K562 (cell line): ENCODE results near the gene CDKL4. TPM values are rescaled to one million over a fixed set of nuclear protein-coding genes. Genes with fewer than 3 reads are reported as not detected.

Experiments
- ATAC-seq: fragments of 200-7000 bp; cut with Tn5 transposase; 3 replicates; pipeline ENCODE4 v1.9.1; 2020; ENCODE audit warnings: moderate library complexity
- BruUV-seq: library from RNA; stranded (reverse); fragments of 400-500 nt; replicated peaks from 2 replicates; lab custom pipeline; 2021; lab: Mats Ljungman, UMichigan
- CTCF ChIA-PET: fragments of 300-600 bp; formaldehyde crosslinking; extraction: SDS; loops from one replicate; lab custom pipeline; 2021; ENCODE audit warnings: low intra/inter-chr PET ratio; lab: Yijun Ruan, JAX
- POLR2A ChIA-PET: fragments of 300-600, 350-650 bp; sonication (Branson Sonifier 250); formaldehyde crosslinking; extraction: SDS; loops from one replicate; lab custom pipeline; 2021; ENCODE audit warnings: antibody characterized with exemption, inconsistent platforms; lab: Yijun Ruan, JAX
- DNase-seq, 4 experiments: peaks; one replicate each; pipeline versions ENCODE4 v3.0.0 to v3.0.0-alpha.2; 2011 to 2018; ENCODE audit warnings: low spot score in 3 of 4, mixed read lengths in 3 of 4; ENCODE audit errors: extremely low read depth in 1 of 4
- FAIRE-seq: peaks from 2 replicates; lab custom pipeline; 2011; peaks lifted over from hg19 to GRCh38; lab: Jason Lieb, UNC
- H2AFZ ChIP-seq: 2 replicates; pipeline ENCODE4 v1.6.0; 2011; ENCODE audit warnings: low read depth, low read length, control low read depth, inconsistent platforms
- H3K27ac ChIP-seq: fragments of 200-600 bp; 3 replicates; pipeline ENCODE4 v1.8.0; 2011; ENCODE audit warnings: low read depth, mild to moderate bottlenecking, control low read depth, inconsistent platforms, low read length, moderate library complexity, mixed read lengths; ENCODE audit errors: extremely low read depth
- H3K27me3 ChIP-seq, 2 experiments: fragments of 300-600 bp in 1 of 2; 2 replicates in 1 of 2; 3 replicates in 1 of 2; pipeline versions ENCODE4 v1.6.0 to v1.8.0; 2011; ENCODE audit warnings: inconsistent platforms in 2 of 2, low read length in 2 of 2, mild to moderate bottlenecking in 1 of 2, mixed read lengths in 1 of 2, moderate library complexity in 1 of 2; ENCODE audit not compliant: control insufficient read depth in 2 of 2, insufficient read depth in 2 of 2
- H3K36me3 ChIP-seq: fragments of 300-600 bp; 3 replicates; pipeline ENCODE4 v1.8.0; 2011; ENCODE audit warnings: mild to moderate bottlenecking, low read length, inconsistent platforms; ENCODE audit not compliant: control insufficient read depth, insufficient read depth
- H3K4me1 ChIP-seq, 2 experiments: fragments of 200-600 bp in 1 of 2; replicated peaks in 1 of 2; 2 replicates in 1 of 2; 3 replicates in 1 of 2; pipeline versions ENCODE4 v1.5.1 to v1.8.0; 2011; ENCODE audit warnings: inconsistent platforms in 2 of 2, low read length in 2 of 2, mild to moderate bottlenecking in 1 of 2, mixed read lengths in 1 of 2, moderate library complexity in 1 of 2; ENCODE audit not compliant: control insufficient read depth in 2 of 2, insufficient read depth in 2 of 2
- H3K4me2 ChIP-seq: 2 replicates; pipeline ENCODE4 v1.6.1; 2011; ENCODE audit warnings: low read length, control low read depth, inconsistent platforms, mixed read lengths; ENCODE audit not compliant: insufficient read depth
- H3K4me3 ChIP-seq: fragments of 200-600 bp; sonication (generic), shearing (Covaris generic); 2 replicates; pipeline ENCODE4 v1.5.1; 2016; ENCODE audit warnings: control low read depth, inconsistent platforms
- H3K79me2 ChIP-seq: fragments of 200-600 bp; 3 replicates; pipeline ENCODE4 v1.8.0; 2011; ENCODE audit warnings: low read length, inconsistent platforms; ENCODE audit not compliant: control insufficient read depth, insufficient read depth
- H3K9ac ChIP-seq, 2 experiments: 2 replicates each; pipeline versions ENCODE4 v1.6.0 to v1.6.1; 2011; ENCODE audit warnings: low read depth in 2 of 2, low read length in 2 of 2, control low read depth in 1 of 2, inconsistent platforms in 1 of 2, mild to moderate bottlenecking in 1 of 2, mixed read lengths in 1 of 2; ENCODE audit not compliant: insufficient read depth in 1 of 2
- H3K9me1 ChIP-seq: one replicate; pipeline ENCODE4 v1.6.0; 2011; ENCODE audit warnings: inconsistent platforms, mild to moderate bottlenecking, low read length, moderate library complexity; ENCODE audit not compliant: control insufficient read depth, insufficient read depth
- H3K9me3 ChIP-seq: replicated peaks from 2 replicates; pipeline ENCODE4 v1.5.1; 2011; ENCODE audit warnings: low read depth, low read length, inconsistent platforms; ENCODE audit not compliant: control insufficient read depth, insufficient read depth
- H4K20me1 ChIP-seq: replicated peaks from 2 replicates; pipeline ENCODE4 v1.6.1; 2011; ENCODE audit warnings: low read length, inconsistent platforms, mixed read lengths; ENCODE audit not compliant: control insufficient read depth, insufficient read depth
- ARID1B ChIP-seq: fragments of 450-650 bp; IDR thresholded peaks from 2 replicates; pipeline ENCODE4 v1.6.1; 2016; ENCODE audit warnings: antibody characterized with exemption, mild to moderate bottlenecking, inconsistent platforms
- C11orf30 ChIP-seq: fragments of 450-650 bp; IDR thresholded peaks from 2 replicates; pipeline ENCODE4 v1.6.1; 2016; ENCODE audit warnings: low read depth, mild to moderate bottlenecking
- CREM ChIP-seq: IDR thresholded peaks from 2 replicates; pipeline ENCODE4 v1.6.1; 2014; ENCODE audit warnings: antibody characterized with exemption, low read depth
- DPF2 ChIP-seq: fragments of 450-650 bp; IDR thresholded peaks from 2 replicates; pipeline ENCODE4 v1.6.1; 2016
- ETV5 ChIP-seq: sonication (generic); formaldehyde crosslinking; IDR thresholded peaks from 2 replicates; pipeline ENCODE4 v1.4.0; 2020; ENCODE audit warnings: low read depth, mild to moderate bottlenecking, missing genetic modification reagents
- EWSR1 ChIP-seq: fragments of 450-650 bp; IDR thresholded peaks from 2 replicates; pipeline ENCODE4 v1.6.1; 2018; ENCODE audit warnings: borderline replicate concordance, mild to moderate bottlenecking, low read depth, moderate library complexity; ENCODE audit not compliant: partially characterized antibody
- MAFG ChIP-seq: fragments of 450-650 bp; conservative IDR thresholded peaks from 2 replicates; pipeline ENCODE4 v1.6.1; 2016; ENCODE audit warnings: missing genetic modification characterization, missing compliant biosample characterization
- MCM2 ChIP-seq: fragments of 450-650 bp; IDR thresholded peaks from 2 replicates; pipeline ENCODE4 v1.6.1; 2017; ENCODE audit warnings: low read depth, mild to moderate bottlenecking
- NBN ChIP-seq: fragments of 450-650 bp; IDR thresholded peaks from 2 replicates; pipeline ENCODE4 v1.6.1; 2016; ENCODE audit warnings: low read depth, mild to moderate bottlenecking
- NR1H2 ChIP-seq: sonication (generic); formaldehyde crosslinking; IDR thresholded peaks from 2 replicates; pipeline ENCODE4 v1.4.0; 2020; ENCODE audit warnings: mild to moderate bottlenecking, missing genetic modification reagents
- RFX1 ChIP-seq: fragments of 450-650 bp; IDR thresholded peaks from 2 replicates; pipeline ENCODE4 v1.6.1; 2016; ENCODE audit warnings: mild to moderate bottlenecking, moderate library complexity
- SIRT6 ChIP-seq: IDR thresholded peaks from one replicate; pipeline ENCODE4 v1.6.1; 2012; ENCODE audit warnings: low read depth, mild to moderate bottlenecking, control low read depth, inconsistent platforms, low read length, moderate library complexity
- SNRNP70 ChIP-seq: fragments of 200-400 bp; formaldehyde crosslinking; optimal IDR thresholded peaks from 2 replicates; pipeline ENCODE3; 2017; ENCODE audit warnings: low read depth, low read length
- STAT5B ChIP-seq: fragments of 250-450 bp; sonication (Bioruptor Pico); IDR thresholded peaks from 2 replicates; pipeline ENCODE4 v1.8.0; 2021; ENCODE audit warnings: mild to moderate bottlenecking, inconsistent platforms
- TRIM24 ChIP-seq, 2 experiments: fragments of 450-650 bp; IDR thresholded peaks; 2 replicates each; pipeline ENCODE4 v1.6.1; 2016
- TRIM28 ChIP-seq: fragments of 450-650 bp; IDR thresholded peaks from 2 replicates; pipeline ENCODE4 v1.6.1; 2017
- ZBTB43 ChIP-seq: sonication (generic); formaldehyde crosslinking; IDR thresholded peaks from 2 replicates; pipeline ENCODE4 v1.8.0; 2023; ENCODE audit warnings: mild to moderate bottlenecking, missing genetic modification reagents
- ZFP1 ChIP-seq: fragments of 450-650 bp; formaldehyde crosslinking; IDR thresholded peaks from 2 replicates; pipeline ENCODE4 v1.4.0; 2020; ENCODE audit warnings: mild to moderate bottlenecking, mixed read lengths
- ZNF282 ChIP-seq: sonication (generic); formaldehyde crosslinking; IDR thresholded peaks from 2 replicates; pipeline ENCODE4 v1.8.1; 2023; ENCODE audit warnings: missing genetic modification reagents
- ZNF316 ChIP-seq: fragments of 450-650 bp; IDR thresholded peaks from 2 replicates; pipeline ENCODE4 v1.6.1; 2016
- ZNF77 ChIP-seq: fragments of 250-450 bp; sonication (Bioruptor Pico); IDR thresholded peaks from 2 replicates; pipeline ENCODE4 v1.5.0; 2020
- ZZZ3 ChIP-seq: fragments of 450-650 bp; IDR thresholded peaks from 2 replicates; pipeline ENCODE4 v1.6.1; 2016; ENCODE audit warnings: antibody characterized with exemption, mild to moderate bottlenecking, moderate library complexity
- WGBS: fragments of 100-300 bp; shearing (Covaris generic); methylation state at CpG from one replicate; pipeline ENCODE4 v1.1.6; 2016; ENCODE audit warnings: low coverage, mixed read lengths; ENCODE audit not compliant: insufficient coverage; ENCODE audit errors: missing lambda C conversion rate; 5-methylcytosine and 5-hydroxymethylcytosine counted together
- in situ Hi-C: fragments of 300-500 bp; cut with MboI; formaldehyde crosslinking; loops from 4 replicates; pipeline ENCODE4 v1.15.0; 2018; ENCODE audit warnings: inconsistent platforms, mixed read lengths
- intact Hi-C: fragments of 100-400 bp; cut with micrococcal nuclease; formaldehyde crosslinking; loops from 2 replicates; pipeline ENCODE4 v1.14.2; 2022
- polyA plus RNA-seq, 8 experiments: library from polyadenylated mRNA; depleted of rRNA in 4 of 8; stranded (reverse) in 5 of 8; unstranded in 3 of 8; fragments of >200 nt; fragmentation: Nextera tagmentation in 2 of 8; fragmentation: Illumina TruSeq in 1 of 8; extraction: Ambion mirVana in 2 of 8; extraction: Trizol in 1 of 8; gene quantifications; 2 replicates each; pipeline versions ENCODE4 v1.2.1 to v1.2.3, GENCODE V29; 2011 to 2014; ENCODE audit warnings: inconsistent platforms in 1 of 8, missing spikeins in 1 of 8
- total RNA-seq, 7 experiments: library from RNA; depleted of rRNA in 6 of 7; stranded (reverse); fragments of >200 nt in 6 of 7; fragmentation: Illumina TruSeq in 2 of 7; extraction: Trizol in 2 of 7; gene quantifications; 2 replicates each; pipeline versions ENCODE4 v1.2.1 to v1.2.3, GENCODE V29; 2011 to 2021; ENCODE audit warnings: low replicate concordance in 1 of 7
- TF ChIP-seq, protein P1 (sequence below), 2 experiments: fragments of 450-650 bp in 1 of 2; sonication (generic) in 1 of 2; formaldehyde crosslinking in 1 of 2; IDR thresholded peaks in 1 of 2; conservative IDR thresholded peaks in 1 of 2; 2 replicates each; pipeline versions ENCODE4 v1.6.1 to v1.8.1; 2016 to 2023; ENCODE audit warnings: mild to moderate bottlenecking in 2 of 2, moderate library complexity in 2 of 2, inconsistent platforms in 1 of 2, missing genetic modification reagents in 1 of 2
- TF ChIP-seq, protein P2 (sequence below): fragments of 450-650 bp; IDR thresholded peaks from 2 replicates; pipeline ENCODE4 v1.6.1; 2017; ENCODE audit warnings: mild to moderate bottlenecking, moderate library complexity

Gene CDKL4
- total and polyA plus RNA-seq, 9 of the 15 experiments (the other 6 are each of a cell fraction or from before 2014, with no cell fraction given) = not detected

DNA sequence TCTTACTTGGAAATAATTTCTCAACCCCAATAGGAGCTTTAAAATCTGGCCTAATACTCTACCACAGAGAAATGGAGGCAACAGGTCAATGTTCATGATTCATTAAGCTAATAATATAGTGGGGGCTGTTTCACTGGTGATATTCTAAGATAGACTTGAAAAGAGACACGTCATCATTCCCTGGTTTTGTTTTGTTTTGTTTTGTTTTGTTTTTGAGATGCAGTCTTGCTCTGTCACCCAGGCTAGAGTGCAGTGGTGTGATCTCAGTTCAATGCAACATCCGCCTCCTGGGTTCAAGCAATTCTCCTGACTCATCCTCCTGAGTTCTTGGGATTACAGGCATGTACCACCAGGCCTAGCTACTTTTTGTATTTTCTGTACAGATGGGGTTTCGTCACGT is 85.4 kb downstream of the CDKL4 start:
- intact Hi-C loops = no loop called here
- Histone ChIP-seq H3K79me2 (no peaks in the 10 kb centered on the region), H3K4me2 (no peak overlapping the region), H3K4me3 (no peak overlapping the region), H3K27ac (no peak overlapping the region), H3K4me1 (peaks cover 3 to 4% of the 10 kb centered on the region in 2 experiments; a peak in 2 of 5 replicates), H2AFZ (no peak overlapping the region; the same call in 1 of the 2 replicates), H3K9ac (no peak overlapping the region), H3K9me3 (no peaks in the 10 kb centered on the region), H3K36me3 (no peaks in the 10 kb centered on the region), H3K27me3 (no peaks in the 10 kb centered on the region), H3K9me1 (no peaks in the 10 kb centered on the region), H4K20me1 (no peaks in the 10 kb centered on the region)
- ATAC-seq (no peak), DNase-seq (no peak), FAIRE-seq (no peak)
- 81% methylated on average over 4 of the region's 4 CpGs for whole genome bisulfite sequencing
- CTCF ChIA-PET = no interaction called here
- POLR2A ChIA-PET = interaction anchor here (0.6 to 1.0 kb wide), 2 partner anchors 9 to 13 kb away, joined by 3 read pairs; no protein-coding TSS in a partner anchor
- in situ Hi-C loops = no loop called here
- BruUV-seq = no TSS peak
- TF ChIP-seq ZZZ3 = no peak
- peak; percentile 75 for TF ChIP-seq ZNF316
- TF ChIP-seq SNRNP70 = no peak
- peak; percentile 50 for TF ChIP-seq C11orf30
- no peak for TF ChIP-seq TRIM28
- 0 out of 2 replicates have a peak, but pooled peaks have one; percentile 20 for TF ChIP-seq ARID1B
- TF ChIP-seq, protein P1, sequence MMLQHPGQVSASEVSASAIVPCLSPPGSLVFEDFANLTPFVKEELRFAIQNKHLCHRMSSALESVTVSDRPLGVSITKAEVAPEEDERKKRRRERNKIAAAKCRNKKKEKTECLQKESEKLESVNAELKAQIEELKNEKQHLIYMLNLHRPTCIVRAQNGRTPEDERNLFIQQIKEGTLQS (IDR thresholded peaks at IDR 0.05) = peak; percentile 42
- TF ChIP-seq, protein P1 (CRISPR knock-in tag; conservative IDR thresholded peaks at IDR 0.05) = no peak
- no peak for TF ChIP-seq CREM
- no peak for TF ChIP-seq NBN
- TF ChIP-seq EWSR1 = no peak
- 0 out of 4 replicates have a peak, but pooled peaks of 1 of the 2 experiments have one; percentile 15 for TF ChIP-seq TRIM24 (IDR thresholded peaks at IDR 0.05)
- TF ChIP-seq MCM2 = no peak
- TF ChIP-seq NR1H2 (CRISPR knock-in tag) = no peak
- no peak for TF ChIP-seq ETV5 (CRISPR knock-in tag)
- no peak for TF ChIP-seq STAT5B (CRISPR knock-in tag)
- TF ChIP-seq ZBTB43 (CRISPR knock-in tag) = no peak
- TF ChIP-seq DPF2 = peak; percentile 22; the same call in 1 of the 2 replicates
- TF ChIP-seq ZFP1 = no peak
- no peak for TF ChIP-seq SIRT6
- TF ChIP-seq, protein P2, sequence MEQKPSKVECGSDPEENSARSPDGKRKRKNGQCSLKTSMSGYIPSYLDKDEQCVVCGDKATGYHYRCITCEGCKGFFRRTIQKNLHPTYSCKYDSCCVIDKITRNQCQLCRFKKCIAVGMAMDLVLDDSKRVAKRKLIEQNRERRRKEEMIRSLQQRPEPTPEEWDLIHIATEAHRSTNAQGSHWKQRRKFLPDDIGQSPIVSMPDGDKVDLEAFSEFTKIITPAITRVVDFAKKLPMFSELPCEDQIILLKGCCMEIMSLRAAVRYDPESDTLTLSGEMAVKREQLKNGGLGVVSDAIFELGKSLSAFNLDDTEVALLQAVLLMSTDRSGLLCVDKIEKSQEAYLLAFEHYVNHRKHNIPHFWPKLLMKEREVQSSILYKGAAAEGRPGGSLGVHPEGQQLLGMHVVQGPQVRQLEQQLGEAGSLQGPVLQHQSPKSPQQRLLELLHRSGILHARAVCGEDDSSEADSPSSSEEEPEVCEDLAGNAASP = no peak
- TF ChIP-seq ZNF282 (CRISPR knock-in tag) = no peak
- no peak for TF ChIP-seq RFX1
- TF ChIP-seq ZNF77 (CRISPR knock-in tag) = no peak
- peak; percentile 28; the same call in 1 of the 2 replicates for TF ChIP-seq MAFG (tag)
